Ectodermal cell (in vitro differentiated cells): ENCODE measurements around the gene CEP295NL.

Experiments
- H3K27ac ChIP-seq: 2 replicates; pipeline ENCODE4 v1.7.0; 2013; ENCODE audit warnings: mild to moderate bottlenecking, low read depth, low read length; ENCODE audit not compliant: insufficient read depth, poor library complexity, severe bottlenecking
- H3K27me3 ChIP-seq: 2 replicates; pipeline ENCODE4 v1.7.0; 2013; ENCODE audit warnings: mild to moderate bottlenecking, low read length; ENCODE audit not compliant: insufficient read depth, control insufficient read depth, poor library complexity, severe bottlenecking
- H3K36me3 ChIP-seq: one replicate; pipeline ENCODE4 v1.7.0; 2013; ENCODE audit warnings: low read length; ENCODE audit not compliant: control insufficient read depth, insufficient read depth
- H3K4me1 ChIP-seq: one replicate; pipeline ENCODE4 v1.7.0; 2013; ENCODE audit warnings: low read length; ENCODE audit not compliant: control insufficient read depth, insufficient read depth
- H3K4me3 ChIP-seq: 2 replicates; pipeline ENCODE4 v1.7.0; 2013; ENCODE audit warnings: low read depth, low read length, control low read depth; ENCODE audit not compliant: insufficient read depth
- H3K9me3 ChIP-seq: 2 replicates; pipeline ENCODE4 v1.7.0; 2013; ENCODE audit warnings: mild to moderate bottlenecking, low read length, moderate library complexity; ENCODE audit not compliant: control insufficient read depth
- WGBS, 2 experiments: methylation state at CpG; one replicate each; pipeline ENCODE4 v1.1.7; 2013; ENCODE audit warnings: missing lambda C conversion rate in 2 of 2; 5-methylcytosine and 5-hydroxymethylcytosine counted together

CEP295NL gene

DNA sequence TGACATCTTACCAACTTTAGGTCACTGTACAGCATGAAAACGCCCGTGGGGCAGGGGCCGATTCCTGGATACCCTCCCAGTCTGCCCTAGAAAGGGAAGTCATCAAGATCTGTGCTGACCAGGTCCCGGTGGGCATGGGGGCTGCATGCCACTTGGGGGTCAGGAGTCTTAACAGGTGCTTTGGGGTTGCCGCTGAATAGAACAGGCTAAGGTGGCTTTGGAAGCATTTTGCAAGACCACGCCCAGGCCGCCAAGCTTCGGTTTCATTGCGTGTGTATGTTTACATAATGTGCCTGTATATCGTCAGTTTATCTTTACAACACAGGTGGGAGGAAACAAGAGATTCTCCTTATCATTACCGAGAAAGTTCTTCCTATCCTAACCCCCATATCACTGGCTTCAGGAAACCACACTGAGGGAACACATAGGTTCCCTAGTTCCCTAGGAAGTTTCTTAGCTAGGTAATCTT lies 49.0 kb downstream of the CEP295NL start:
- H3K36me3 ChIP-seq, result peaks cover 5% of the 10 kb centered on the region
- H3K27ac ChIP-seq, result no peak overlapping the region
- 94 to 97% methylated on average over 11 of the region's 11 CpGs for WGBS, 2 experiments
- no peak overlapping the region for H3K4me3 ChIP-seq
- H3K27me3 ChIP-seq, result no peaks in the 10 kb centered on the region
- no peaks in the 10 kb centered on the region for H3K4me1 ChIP-seq
- no peaks in the 10 kb centered on the region for H3K9me3 ChIP-seq

DNA sequence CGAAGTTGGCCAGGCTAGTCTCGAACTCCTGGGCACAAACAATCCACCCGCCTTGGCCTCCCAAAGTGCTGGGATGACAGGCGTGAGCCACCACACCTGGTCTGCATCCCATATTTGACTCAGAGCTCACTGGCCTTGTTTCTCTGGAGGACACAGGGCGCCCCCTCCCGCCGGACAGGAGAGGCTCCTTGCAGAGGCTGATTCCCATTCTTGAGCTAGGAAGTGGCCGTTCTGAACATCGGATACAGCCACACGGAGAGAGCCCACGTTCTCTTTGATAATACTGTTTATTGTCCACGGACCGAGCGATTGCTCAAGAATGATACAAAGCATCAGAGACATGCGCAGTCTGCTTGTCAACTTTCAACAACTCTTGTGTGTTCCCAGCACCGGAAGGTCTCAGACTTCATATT lies 50.3 kb downstream of the CEP295NL start:
- Histone ChIP-seq H3K36me3 (peaks cover 5% of the 10 kb centered on the region), H3K27me3 (no peaks in the 10 kb centered on the region), H3K4me3 (no peak overlapping the region), H3K4me1 (no peaks in the 10 kb centered on the region), H3K27ac (no peak overlapping the region), H3K9me3 (no peaks in the 10 kb centered on the region)
- 90 to 91% methylated on average over 16 of the region's 16 CpGs for WGBS, 2 experiments

DNA sequence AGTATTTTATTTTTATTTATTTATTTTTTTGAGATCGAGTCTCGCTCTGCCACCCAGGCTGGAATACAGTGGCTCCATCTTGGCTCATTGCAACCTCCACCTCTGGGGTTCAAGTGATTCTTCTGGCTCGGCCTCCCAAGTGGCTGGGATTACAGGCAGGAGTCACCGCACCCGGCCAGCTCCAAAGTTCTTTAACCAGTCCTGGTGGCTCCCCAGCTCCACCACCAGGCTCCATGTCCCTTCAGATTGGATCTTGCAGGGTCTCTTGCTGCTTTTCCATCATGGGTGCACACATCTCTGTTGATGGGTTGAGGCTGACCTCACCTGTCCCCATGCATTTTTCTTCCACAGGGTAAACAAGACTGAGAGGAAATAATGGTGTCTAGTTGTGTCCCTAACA lies 54.0 kb downstream of the CEP295NL start:
- Histone ChIP-seq H3K36me3 (no peaks in the 10 kb centered on the region), H3K27ac (no peak overlapping the region), H3K4me3 (no peak overlapping the region), H3K27me3 (no peaks in the 10 kb centered on the region), H3K4me1 (no peaks in the 10 kb centered on the region), H3K9me3 (no peaks in the 10 kb centered on the region)
- 90% methylated on average over 5 of the region's 5 CpGs for WGBS, 2 experiments

DNA sequence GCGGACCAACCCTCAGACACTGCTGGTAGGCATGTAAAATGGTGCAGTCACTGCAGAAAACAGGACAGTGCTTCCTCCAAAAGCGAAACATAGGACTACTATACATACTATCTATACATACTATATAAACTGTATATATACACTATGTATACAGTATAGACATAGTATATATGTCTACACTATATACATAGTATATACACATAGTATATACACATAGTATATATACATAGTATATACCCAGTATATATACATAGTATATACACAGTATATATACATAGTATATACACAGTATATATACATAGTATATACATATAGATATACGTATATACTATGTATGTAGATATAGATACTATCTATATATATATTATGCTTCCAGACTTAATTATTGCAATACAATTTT lies 55.9 kb downstream of the CEP295NL start:
- Histone ChIP-seq H3K9me3 (no peaks in the 10 kb centered on the region), H3K4me3 (no peak overlapping the region), H3K4me1 (no peaks in the 10 kb centered on the region), H3K27ac (no peak overlapping the region), H3K36me3 (no peaks in the 10 kb centered on the region), H3K27me3 (no peaks in the 10 kb centered on the region)
- 90 to 95% methylated on average over 1 to 2 of the region's 3 CpGs for WGBS, 2 experiments

DNA sequence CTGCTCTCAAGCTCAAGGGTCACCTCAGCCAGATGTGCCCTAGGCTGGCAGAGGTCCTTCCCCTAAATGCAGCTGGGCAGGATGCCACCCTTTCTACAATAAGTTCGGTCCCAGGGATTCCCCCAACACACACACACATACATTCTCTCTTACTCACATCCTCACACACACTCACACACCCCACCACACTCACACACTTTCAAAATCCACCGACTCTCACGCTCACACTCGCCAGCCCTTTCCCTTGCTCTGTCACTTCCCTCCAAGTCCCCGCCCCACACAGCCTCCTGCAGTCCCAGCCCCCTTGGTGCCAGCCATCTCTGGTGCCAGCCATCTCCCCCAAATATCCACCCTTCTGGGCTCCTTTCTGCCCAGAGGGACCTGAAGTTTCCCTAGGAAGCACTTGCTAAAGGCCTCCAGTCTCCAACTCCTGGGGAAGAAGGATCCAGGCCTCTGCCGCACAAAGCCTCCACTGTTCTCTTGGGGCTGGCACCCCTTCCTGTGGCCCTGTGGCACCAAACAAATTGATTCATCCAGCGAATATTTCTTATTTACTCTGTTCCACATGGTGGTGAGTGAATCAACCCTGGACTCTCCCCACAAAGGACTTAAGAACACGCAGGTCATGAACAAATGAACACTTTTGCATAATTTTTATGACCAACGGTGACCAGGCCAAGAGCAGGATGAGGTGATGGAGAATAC lies 58.5 kb downstream of the CEP295NL start:
- Histone ChIP-seq H3K27ac (no peak overlapping the region), H3K4me3 (no peak overlapping the region), H3K9me3 (no peaks in the 10 kb centered on the region), H3K36me3 (no peaks in the 10 kb centered on the region), H3K4me1 (peaks cover 1% of the 10 kb centered on the region), H3K27me3 (no peaks in the 10 kb centered on the region)
- WGBS, 2 experiments, result 90 to 92% methylated on average over 9 of the region's 9 CpGs

DNA sequence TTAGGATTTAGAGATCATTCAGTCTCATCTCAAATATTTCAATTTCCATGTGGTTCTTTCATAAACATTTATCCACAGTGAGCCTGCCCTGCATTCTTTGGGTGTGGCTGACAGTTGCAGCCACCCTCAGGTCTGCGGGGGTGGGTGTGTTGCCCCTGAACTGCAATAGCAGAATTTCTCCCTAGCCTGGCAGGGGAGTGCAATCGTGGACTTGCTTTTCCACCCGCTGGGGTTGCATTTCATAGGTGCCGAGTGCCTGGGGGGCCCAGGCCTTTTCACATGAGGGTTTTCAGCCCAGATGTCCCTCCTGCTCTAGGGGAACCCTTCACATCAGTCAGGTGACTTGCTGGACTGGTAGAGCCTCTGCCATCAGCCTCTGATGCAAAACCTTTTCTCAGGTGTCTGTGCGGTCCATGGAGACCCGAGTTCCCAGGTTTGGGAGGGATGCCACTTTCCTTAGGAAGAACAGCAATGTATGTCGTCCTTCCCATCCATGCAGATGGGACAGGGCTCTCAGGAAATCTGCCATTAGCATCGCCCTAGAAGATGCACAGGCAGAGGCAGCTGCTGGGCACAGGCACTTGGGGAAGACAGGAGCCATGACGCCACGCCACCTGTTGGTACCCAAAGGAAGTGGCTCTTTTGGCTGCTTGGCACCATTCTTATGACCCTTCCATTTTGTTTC lies 60.0 kb downstream of the CEP295NL start:
- Histone ChIP-seq H3K4me3 (no peak overlapping the region), H3K27ac (no peak overlapping the region), H3K9me3 (no peaks in the 10 kb centered on the region), H3K27me3 (no peaks in the 10 kb centered on the region), H3K36me3 (no peaks in the 10 kb centered on the region), H3K4me1 (peaks cover 10% of the 10 kb centered on the region)
- 67% methylated on average over 10 of the region's 10 CpGs for WGBS, 2 experiments

DNA sequence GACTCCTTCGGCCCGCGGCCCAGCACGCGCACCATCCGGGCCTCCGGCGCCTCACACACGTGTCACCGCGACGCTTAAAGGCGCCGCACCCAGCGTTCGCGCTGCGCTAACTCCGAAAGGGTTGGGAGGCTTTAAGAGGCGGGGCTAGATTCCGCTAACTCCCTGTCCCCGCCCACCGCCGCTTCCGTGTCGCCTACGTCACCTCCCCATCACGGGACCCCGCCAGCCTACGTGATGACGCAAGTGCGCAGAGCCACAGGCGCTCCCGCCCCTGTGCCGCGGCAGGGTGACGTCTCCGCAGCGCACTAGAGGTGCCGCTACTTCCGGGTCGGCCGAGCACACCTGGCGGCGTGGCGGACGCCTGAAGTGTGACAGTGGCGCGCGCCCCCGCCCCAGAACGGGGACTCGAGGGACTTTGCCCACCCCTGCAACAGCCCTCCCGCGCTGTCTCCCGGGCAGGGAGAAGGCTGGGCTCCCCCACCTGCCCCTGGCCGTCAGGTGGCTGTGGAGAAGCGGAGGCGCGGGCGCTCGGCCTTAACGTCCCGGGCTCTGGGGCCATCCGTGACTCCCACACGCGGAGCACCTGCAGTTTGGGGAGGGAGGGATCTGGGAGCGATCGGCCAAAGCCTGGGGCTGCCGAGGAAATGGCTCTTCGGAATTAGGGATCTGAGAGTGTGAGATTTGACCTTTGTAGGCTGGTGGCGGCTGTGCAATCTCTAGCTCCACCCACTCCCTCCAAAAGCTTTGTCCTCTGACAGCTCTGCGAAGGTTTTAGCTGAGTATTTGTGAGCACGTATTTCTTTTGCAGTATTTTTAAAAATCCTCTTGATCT lies 62.0 kb downstream of the CEP295NL start, which contains the start of gene USP36:
USP36 (minus strand) TSS at position 35 of the 832 bp plus-strand sequence. CDS start 4,451 bp downstream, outside the sequence.
- Histone ChIP-seq H3K4me1 (peaks cover 10% of the 10 kb centered on the region), H3K36me3 (peaks cover 12% of the 10 kb centered on the region), H3K27me3 (no peaks in the 10 kb centered on the region), H3K4me3 (peak within 1 kb of the TSS; percentile 60), H3K9me3 (no peaks in the 10 kb centered on the region), H3K27ac (peak within 1 kb of the TSS; percentile 83)
- 0% methylated on average over 74 of the region's 74 CpGs for WGBS, 2 experiments
